Muscle of back (tissue), 11 donors: ENCODE results near the gene TAGLN2. TPM values are rescaled to one million over a fixed set of nuclear protein-coding genes. Genes with fewer than 3 reads are reported as not detected.
"Not testable (repeated sequence)": the region's sequence is repeated elsewhere in the genome, so short reads cannot be mapped to it uniquely, and the experiment has no call there.

Experiments used
- DNase-seq, 3 donors: peaks; one replicate each; pipeline versions ENCODE4 v3.0.0 to v3.0.0-alpha.2; 2013
- polyA plus RNA-seq, 10 donors: library from polyadenylated mRNA; unstranded; fragments of 120-200 nt; gene quantifications; one replicate each; pipeline ENCODE4 v1.2.1, GENCODE V29; 2013; ENCODE audit not compliant: insufficient read length in 10 of 10

TAGLN2 gene
- polyA plus RNA-seq, 10 donors, result 148 to 245 (median 204) TPM

DNA sequence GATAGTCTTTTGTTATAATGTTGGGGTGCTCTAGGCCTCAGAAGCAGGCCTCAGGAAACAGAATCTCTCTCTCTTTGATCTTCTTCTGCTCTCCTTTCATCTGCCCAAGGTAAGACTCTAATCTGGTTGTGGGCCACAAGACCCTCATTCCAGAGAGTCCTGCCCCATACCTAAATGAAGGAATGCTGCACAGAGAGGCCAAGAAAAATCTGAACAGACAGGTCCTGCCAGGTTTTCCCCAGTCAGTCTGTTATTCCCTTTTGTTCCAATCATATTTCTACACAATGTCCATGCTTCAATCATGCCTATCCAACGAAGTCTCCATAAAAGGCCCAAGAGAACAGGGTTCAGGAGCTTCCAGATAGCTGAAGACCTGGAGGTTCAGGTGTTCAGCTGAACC is 18.3 kb downstream of the TAGLN2 start:
- DNase-seq, result no peak

DNA sequence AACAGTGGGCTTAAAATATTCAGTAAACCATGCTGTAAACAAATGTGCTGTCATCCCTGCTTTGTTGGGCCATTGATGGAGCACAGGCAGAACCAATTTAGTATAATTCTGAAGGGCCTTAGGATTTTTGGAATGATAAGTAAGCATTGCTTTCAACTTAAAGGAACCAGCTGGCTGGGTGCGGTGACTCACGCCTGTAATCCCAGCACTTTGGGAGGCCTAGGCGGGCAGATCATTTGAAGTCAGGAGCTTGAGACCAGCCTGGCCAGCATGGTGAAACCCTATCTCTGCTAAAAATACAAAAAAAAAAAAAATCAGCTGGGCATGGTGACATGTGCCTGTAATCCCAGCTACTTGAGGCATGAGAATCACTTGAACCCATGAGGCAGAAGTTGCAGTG is 21.3 kb downstream of the TAGLN2 start:
- DNase-seq, result not testable (repeated sequence)

DNA sequence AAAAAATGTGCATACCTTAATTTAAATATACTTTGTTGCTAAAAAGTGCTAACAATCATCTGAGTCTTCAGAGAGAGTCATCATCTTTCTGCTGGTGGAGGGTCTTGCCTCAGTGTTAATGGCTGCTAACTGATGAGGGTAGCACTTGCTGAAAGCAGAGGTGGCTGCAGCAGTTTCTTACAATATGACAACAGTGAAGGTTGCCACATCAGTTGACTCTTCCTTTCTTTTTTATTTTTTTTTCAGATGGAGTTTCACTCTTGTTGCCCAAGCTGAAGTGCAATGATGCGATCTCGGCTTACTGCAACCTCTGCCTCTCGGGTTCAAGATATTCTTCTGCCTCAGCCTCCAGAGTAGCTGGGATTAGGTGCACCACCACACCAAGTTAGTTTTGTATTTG is 22.8 kb downstream of the TAGLN2 start:
- no peak for DNase-seq

DNA sequence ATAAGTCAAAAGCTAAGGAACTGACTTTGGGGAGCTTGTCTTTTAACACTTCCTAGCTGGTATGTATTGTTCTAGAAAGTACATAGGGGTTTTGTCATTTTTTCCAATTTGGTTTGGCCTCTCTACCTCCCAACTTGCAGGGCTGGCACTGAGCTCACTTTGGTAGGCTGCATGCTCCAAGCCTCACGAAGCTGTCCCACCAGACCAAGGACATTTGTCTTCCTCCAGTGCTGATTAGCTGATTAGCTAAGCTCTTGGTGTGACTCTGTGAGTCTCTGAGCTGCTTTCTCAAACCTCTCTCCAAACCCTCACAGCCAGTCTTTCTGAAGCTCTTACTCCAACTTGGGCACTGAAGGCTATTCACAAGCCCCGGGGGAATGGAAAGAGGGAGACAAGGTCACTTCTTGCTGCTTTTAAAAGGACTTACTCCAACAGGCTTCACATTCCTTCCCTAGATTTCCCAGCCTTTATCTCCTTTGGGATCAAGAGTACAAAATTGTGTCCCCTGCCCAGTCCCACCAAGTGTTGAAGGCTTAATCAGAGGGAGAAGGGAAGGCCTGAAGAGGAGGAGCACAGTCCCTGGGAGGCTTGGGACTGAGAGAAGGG is 24.4 kb downstream of the TAGLN2 start:
- DNase-seq, result no peak

DNA sequence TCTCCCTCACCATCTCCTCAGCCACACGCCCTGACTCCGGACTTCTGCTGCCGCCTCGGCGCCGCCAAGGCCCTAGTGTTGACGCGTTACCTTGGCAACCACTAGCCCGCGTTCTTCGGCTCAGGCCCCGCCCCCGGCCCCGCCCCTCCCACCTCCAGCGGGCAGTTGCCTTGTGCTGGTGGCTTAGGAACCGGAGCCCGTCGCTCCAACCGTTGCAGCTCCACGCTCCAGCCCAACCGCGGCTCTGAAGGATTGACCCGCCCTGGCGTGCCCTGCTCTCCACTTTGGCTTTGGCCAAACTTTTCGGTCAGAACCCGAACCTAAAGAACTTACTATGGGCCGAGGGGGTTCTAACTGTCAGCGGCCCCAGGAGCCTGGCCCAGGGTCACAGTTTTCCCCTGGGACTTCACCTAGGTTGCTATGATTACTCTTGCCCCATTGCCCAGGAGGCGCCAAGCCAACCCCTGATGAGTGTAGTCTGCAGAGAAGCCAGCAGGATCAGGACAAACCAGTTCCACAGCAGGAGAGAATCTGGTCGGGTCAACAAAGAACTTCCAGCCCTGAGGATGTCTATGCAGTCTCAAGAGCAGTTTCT is 25.1 kb downstream of the TAGLN2 start, which contains the start of gene CFAP45:
TSS of gene CFAP45 (minus strand) at position 80 of the 595 bp plus-strand sequence. CDS start at position 13, 67 bp downstream.
- DNase-seq, result peak in 2 of 3 donors; percentile 66 to 78

DNA sequence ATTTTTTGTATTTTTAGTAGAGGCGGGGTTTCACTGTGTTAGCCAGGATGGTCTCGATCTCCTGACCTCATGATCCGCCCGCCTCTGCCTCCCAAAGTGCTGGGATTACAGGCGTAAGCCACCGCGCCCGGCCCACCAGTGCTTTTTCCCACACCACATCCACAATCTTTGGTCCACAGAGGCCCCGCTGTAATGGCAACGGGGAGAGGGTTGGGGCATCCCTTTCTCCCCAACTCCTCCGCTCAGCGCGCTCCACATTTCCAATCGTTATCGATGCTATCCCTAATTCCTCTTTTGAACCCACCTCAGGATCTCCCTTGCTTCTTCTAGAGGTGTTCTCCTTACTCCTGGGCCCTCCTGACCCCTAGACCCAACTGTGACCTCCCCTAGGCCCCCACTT is 25.7 kb downstream of the TAGLN2 start:
- DNase-seq, result not testable (repeated sequence)

DNA sequence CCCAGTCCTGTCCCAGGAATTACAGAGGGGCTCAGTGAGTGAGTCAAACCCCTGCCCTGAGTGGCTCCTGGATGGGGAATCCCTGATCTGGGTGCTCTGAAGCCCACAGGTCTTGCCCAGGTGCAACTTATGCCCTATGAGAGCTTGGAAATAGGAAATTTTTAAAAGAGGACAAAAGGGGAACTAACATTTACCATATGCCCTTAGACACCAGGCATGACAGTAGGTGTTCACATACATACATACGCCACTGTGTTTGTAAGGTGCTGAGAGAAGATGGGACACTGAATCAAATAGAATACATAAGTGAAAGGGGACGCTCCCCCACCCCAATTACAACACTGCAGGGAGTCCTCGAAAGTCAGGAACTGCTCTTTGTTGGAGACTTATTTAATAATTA is 26.8 kb downstream of the TAGLN2 start:
- DNase-seq, result no peak

DNA sequence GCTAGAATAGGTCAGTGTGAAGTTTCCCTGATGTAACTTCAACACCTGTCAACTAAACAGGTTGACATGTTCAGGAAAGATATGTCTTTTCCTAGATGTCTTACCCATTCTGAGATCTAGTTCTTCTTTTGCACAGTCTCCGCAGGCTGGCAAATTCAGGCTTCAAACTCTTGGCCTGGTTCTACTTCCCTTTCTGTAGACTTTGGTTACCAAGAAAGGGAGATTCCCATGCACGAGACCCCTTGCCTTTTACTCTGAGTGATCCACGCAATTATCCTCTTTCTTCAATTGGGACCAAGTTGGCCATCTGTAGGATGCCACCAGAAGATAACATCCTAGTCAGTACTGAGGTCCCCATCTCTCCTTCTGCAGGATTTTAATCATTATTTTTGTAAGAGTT is 27.3 kb downstream of the TAGLN2 start:
- no peak for DNase-seq

DNA sequence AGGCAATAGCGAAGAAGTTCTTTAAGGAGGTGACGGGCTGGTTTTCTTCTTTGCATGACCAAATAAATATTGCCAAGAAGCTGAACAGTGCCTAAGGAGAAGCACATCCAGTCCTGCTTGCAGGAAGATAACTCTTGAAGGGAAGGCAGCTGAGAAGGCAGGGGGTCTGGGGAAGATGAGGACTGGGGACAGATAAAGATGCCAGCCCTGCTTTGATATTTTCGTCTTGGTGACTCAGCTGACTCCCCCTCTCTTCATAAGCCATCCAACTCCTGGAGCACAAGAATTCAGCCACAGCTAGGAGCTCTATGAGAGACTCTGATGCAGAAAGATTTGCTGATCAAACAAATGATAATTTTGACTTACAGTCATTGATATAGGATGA is 28.8 kb downstream of the TAGLN2 start:
- DNase-seq, result no peak

DNA sequence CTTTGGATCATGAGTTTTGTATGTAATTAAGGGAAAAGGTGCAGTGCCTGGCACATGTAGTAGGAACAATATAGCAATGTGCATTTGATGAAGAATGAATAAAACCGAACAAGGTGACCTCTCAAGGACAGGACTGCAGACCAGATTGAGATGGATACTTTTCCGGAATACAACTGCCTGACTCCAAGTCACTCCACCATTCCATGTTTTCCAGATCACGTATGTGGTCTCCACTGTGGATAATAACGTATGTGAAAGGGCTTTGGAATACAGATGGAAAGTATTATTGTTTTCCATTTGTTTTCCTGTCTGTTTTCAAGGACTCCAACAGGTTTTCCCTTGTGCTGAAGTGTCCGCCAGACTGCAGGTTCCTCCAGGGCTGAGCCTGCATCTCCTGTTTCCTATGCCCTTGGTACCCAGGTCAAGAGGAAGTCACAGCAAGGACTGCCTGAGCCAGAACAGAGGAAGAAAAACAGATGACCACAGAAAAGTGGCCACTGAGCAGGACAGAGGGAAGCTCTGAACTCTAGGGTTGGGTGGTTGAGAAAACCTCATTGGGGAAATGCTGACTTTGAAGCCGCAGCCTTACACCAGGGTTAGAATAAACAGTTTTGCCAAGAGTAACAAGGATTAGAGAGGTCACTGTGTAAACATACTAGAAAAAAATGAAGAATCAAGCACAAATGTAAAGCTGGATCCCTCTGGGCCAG is 29.3 kb downstream of the TAGLN2 start:
- peak in 1 of 3 donors; percentile 69 for DNase-seq

DNA sequence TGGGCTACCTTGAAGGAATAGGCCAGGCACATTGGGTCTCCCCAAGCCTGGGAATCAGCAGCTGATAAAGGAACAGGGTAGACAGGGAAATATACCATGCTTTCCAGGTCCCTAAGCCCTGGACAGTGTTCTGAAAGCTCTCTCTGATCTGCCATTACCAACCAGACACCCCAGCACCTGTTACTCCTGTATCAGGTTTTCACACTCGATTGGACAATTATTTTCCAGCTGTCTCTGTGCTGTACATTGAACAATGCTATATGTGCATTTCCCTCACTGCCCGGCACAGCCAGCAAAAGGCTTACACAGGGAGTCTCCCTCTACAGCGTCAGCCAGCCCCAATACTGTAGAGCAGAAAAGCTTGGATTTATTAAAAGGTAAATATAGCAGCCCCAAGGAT is 30.0 kb downstream of the TAGLN2 start:
- DNase-seq, result no peak

DNA sequence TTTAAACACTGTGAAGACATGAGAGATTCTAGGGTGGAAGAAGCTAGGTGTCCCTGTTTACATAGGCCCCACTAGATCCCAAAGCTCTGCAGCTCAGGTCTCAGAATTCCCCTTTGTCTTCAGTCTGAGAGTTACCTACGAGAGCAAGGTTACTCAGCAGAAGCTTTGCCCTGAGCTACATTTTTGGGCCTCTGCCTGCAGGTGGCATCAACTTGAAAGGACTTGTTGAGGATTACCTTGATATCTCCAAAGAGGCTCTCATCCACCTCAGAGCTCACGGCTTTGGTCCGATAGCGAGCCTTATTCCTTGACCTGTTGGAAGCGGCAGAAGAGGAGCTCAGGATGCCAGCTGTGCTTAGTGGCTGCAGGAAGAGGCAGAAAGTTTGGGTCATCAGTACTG is 32.4 kb downstream of the TAGLN2 start:
- DNase-seq, result no peak

DNA sequence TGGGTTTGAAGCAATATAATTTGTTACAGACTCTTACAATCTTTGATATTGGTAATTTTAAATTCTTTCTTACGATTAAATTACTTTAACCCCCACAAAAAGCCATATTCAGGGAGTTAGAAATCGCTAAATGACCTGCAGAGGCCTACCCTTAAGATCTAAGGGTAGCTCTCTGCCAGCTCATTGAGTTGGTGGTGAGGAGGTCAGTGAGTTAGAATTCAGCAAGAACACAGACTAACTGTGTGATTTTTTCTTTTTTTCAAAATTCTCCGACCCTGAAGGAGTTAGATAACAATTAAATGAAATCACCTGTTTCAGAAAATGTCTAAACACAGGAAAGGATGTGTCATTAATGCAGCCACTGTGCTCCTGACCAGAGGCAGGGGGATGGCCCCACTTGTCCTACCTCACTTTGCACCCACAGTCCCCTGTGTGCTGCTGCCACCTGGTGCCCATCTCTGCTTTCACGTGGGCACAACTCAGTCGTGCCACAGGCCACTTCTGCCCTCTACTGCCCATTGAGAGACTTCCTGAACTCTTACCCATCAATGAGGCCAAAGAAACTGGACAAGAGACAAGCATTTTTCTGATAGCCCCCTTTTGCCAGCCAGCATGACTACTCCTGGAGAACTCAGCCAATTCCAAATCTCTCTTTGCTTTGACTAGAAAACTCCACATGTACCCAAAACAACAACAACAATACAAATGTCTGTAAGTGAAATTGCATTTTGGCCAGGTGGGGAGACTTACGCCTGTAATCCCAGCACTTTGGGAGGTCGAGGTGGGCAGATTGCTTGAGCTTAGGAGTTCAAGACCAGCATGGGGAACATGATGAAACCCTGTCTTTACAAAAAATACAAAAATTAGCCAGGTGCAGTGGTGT is 33.8 kb downstream of the TAGLN2 start:
- peak; percentile 55 to 75 (median 71) for DNase-seq

DNA sequence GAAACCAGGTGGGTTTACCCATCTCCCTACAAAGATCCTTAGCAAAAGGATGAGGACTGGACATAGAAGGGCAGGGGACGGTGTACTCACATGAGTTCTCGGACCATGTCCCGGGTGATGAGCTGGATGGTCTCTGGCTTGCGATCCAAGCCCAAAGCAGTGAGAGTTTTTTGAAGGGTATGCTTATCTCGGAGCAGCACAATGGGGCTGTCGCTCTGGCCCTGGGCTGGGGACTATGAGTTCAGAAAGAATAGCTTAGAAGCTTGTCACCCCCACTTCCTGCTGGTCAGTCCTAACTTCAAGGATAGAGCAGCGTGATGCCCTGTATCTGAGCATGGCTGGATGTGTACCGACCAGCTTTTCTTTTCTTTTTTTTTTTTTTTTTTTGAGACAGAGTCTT is 34.9 kb downstream of the TAGLN2 start:
- DNase-seq, result no peak

DNA sequence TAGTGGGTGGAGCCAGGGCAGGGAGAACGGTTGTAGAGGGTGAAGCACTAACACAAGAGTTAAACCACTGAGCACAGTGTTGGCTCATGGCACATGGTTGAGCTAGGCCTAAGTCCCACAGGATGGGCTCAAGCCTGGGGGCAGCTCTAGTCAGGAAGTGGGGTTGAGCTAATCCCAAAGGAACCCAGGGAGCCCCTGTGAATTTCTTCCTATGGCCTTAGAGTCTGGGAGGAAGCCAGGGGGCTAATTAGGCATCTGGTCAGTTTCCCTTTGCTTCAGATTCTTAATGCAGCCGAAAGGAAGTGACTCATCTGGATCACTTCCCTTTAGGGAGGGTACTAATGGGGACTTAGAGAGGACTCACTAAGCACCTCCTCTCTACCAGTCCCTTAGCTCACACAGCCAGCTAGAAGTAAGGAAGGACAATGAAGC is 35.5 kb downstream of the TAGLN2 start:
- DNase-seq, result peak; percentile 57 to 83 (median 77)

DNA sequence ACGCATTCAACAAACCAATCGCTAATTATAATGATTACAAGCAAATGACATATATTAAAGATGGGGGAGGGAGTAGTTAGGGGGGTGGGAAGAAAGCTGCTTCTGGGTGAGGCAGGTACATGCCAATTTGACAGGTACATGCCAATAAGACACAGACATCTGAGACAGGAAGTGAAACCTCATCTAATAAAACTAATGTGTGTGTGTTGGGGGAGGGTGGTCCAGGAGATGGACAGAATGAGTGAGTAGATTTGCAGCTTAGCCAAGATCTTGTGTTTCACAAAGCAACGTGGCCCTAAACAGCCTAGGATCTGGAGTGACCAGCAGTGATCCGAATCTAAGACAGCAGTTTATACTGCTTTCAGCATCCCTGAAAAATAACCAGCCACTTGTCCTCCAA is 36.1 kb downstream of the TAGLN2 start:
- no peak for DNase-seq

DNA sequence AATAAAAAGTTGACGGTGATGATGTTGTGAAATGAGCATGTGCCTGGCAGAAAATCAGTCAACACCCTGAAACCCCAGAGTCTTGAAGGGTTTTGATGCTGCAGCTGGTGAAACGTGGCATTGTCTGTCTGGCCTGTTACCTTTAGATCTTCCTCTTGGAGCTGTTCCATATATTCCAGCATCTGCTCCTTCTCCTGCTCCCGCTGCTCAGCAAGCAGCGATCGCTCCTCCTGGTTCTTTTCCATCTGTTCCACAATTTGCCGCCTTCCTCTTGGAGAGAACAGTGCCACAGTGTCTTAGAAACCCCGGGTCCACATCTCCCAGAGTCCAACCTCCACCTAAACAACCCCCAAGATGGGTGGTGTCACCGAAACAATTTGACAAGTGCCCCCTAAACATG is 41.0 kb downstream of the TAGLN2 start:
- DNase-seq, result no peak

DNA sequence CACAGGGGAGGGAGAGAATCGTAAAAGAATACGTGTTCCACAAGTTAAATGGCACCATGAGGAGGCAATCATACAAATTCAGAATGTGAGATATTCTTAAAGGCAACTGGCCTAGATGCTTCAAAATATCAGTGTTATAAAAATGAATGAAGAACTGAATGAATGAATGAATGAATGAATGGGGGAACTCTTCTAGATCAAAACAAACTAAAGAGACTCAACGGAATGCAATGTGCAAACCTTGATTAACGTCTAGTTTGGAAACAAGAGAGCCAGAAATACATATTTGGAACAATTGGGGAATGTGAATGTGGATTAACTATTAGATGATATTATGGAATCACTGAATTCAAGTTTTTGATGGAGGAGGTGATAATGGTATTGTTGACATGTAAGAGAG is 42.2 kb downstream of the TAGLN2 start:
- no peak for DNase-seq

DNA sequence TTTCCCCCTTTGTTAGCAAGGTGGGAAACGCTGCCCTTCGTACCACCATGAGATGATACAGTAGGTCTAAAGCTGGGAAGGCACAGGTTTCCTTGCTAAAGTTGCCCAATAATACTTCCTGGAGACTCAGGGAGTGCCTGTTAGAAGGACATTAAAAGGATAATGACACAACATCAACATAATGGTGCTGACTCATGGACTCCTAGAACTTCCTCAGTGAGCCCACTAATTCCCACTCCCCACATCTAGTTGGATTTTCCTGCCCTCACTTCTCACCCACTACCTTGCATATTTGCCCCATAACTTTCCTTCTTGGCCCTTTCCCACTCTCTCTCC is 42.8 kb downstream of the TAGLN2 start:
- no peak for DNase-seq

DNA sequence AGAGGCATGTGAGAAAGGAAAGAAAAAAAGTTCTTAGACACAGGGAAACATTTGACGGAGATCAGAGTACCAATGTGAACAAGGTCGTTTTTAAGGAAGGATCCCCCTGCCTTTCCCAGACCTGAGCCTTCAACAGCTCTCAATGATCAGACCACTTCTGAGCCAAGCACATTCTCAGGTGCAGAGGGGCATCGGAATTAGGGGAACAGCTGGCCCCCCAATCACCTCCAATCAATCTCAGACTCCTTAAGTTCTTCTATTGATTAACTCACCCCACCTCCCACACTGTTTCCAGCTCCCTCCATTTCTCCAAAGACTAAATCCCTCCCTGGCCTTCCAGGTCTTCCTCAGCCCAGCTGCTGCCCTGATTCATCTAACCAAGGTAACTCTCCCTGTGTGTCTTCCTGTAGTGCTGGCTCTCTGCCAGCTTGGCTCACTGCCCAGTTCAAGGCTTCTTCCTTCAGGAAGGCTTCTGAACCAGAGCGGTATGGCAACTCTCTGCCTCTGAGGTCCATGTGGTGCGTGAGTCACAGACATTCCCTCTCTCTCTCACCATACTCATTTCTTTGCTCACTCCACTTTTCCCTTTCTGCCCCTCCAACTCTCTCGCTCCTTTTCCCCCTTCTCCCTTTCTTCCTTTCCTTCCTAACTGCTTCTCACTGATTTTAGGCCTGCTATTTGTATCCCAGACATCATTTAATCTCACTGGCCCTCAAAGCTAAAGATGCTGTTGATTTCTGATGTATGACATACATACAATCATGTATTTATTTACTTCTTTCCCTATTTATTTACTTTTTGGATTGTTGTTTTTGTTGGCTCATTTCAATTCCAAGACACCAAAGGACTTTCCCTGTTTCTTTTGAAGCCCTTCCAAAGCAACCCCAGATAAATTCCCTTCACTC is 43.4 kb downstream of the TAGLN2 start:
- peak in 1 of 3 donors; percentile 94 for DNase-seq

DNA sequence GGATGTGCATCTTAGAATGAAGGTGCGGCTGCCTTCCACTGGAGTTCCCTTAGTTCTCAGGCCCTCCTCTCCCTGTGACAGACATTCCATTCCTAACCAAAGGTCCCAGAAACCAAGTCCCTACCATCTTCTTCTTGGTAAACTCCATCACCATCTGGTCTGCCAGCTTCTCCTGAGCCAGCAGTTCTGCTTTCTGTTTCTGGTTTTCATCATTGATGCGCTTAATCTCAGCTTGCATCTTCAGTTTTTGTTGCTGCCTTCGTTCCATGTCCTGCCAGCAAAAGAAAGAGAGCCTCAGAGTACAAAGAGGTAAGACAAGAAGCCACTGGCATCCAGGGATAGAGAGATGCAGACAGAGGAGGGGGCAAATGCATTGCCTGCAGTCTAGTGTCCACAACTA is 44.9 kb downstream of the TAGLN2 start:
- no peak for DNase-seq
